ENCODE measurements around the gene RLF.
A peak's percentile ranks its signal among the peaks of the same experiment; 100 is the strongest.

Gene RLF

DNA sequence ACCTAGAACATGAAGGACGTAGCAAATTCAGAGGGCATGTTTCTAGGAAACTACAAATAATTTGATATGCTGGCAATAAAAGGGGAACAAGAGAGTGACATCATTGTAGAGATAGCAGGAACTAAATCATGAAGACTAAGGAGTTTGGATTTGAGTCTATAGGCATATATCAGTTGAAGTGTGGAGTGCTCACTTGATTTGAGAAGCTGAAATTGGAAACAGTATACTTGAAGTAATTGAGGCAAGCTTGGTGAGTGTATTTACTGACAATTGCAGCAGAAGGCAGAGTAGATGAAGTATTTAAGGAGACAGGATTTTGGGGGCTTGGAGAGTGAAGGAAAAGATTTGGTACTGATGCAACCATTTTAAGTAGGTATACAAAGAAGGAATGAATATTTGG is 80.2 kb downstream of the RLF start:
- no peak for DNase-seq (ENCODE audit: low read depth)

GRCh38 chr1:40243351-40243750 is 82.2 kb downstream of the RLF start:
- no peak for DNase-seq (ENCODE audit: low read depth)

GRCh38 chr1:40244138-40244744 is 83.1 kb downstream of the RLF start:
- no peak for DNase-seq (ENCODE audit: low read depth)

- DNase-seq (ENCODE audit: low read depth) = no peak
Observed at GRCh38 chr1:40245686-40246085, 84.5 kb downstream of the RLF start.

DNA sequence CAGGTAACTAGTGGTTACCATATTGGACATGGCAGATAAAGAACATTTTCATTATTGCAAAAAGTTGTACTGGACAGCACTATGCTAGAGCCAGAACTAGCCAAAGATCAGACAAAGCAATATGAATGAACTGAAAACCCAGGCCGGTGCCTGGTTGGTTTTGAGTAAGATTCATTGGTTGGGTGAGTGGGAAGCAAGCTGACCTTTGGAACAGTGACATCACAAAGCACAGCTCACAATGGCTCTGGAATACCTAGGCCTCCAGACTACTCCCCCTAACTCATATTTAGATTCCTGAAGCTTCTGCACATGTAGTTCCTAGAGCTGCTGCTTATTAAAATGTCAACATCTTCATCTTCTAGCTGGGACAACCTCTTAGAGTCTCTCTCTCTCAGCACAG is 86.5 kb downstream of the RLF start, which contains the start of gene TMCO2:
Gene TMCO2 (plus strand): TSS at position 283 of the 400 bp plus-strand sequence. CDS start 57 bp downstream, at position 340.
- no peak for DNase-seq (ENCODE audit: low read depth)

DNA sequence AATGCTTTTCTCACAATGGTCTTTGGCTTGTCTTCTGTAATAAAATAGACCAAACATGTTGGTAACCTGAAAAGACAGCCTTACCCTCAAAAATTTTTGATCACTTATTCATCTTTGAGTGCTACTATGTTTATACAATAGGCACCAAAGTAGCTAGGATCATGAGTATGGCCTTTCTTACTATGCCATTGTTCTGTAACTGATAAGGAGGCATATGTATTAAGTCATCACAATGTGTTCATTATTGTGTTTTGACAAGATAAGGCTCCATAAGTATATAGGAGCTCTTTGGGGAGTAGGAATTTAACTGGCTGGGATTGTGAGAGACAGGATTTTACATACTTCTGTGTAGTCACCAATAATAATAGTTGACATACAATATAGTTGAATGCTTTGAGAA is 87.2 kb downstream of the RLF start:
- no peak for DNase-seq (ENCODE audit: low read depth)

- no peak for DNase-seq (ENCODE audit: low read depth)
Observed at GRCh38 chr1:40251456-40251855, 90.3 kb downstream of the RLF start.

- DNase-seq (ENCODE audit: low read depth) = no peak
Observed at GRCh38 chr1:40252601-40253000, 91.4 kb downstream of the RLF start.

DNA sequence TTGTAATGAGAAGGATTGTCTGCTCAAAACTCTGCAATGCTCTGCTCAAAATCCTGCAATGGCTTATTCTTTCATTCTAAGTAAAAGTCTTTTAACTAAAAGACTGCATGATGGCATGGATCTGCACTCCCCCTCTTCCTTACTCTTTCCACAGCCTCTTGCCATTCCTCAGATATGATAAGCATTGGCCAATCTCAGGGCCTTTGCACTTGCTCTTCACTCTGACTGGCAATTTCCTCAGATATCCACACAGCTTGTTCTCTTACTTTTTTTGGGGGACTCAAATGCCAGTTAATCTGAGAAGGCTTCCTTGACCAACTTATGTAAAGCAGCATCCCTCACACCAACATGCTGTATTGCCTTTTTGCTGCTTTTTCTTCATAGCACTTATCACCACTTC is 94.0 kb downstream of the RLF start:
- DNase-seq (ENCODE audit: low read depth) = no peak

- no peak for DNase-seq (ENCODE audit: low read depth)
Observed at GRCh38 chr1:40256401-40257084, 95.4 kb downstream of the RLF start.

- DNase-seq (ENCODE audit: low read depth) = no peak
Observed at GRCh38 chr1:40257313-40257687, 96.1 kb downstream of the RLF start.

DNA sequence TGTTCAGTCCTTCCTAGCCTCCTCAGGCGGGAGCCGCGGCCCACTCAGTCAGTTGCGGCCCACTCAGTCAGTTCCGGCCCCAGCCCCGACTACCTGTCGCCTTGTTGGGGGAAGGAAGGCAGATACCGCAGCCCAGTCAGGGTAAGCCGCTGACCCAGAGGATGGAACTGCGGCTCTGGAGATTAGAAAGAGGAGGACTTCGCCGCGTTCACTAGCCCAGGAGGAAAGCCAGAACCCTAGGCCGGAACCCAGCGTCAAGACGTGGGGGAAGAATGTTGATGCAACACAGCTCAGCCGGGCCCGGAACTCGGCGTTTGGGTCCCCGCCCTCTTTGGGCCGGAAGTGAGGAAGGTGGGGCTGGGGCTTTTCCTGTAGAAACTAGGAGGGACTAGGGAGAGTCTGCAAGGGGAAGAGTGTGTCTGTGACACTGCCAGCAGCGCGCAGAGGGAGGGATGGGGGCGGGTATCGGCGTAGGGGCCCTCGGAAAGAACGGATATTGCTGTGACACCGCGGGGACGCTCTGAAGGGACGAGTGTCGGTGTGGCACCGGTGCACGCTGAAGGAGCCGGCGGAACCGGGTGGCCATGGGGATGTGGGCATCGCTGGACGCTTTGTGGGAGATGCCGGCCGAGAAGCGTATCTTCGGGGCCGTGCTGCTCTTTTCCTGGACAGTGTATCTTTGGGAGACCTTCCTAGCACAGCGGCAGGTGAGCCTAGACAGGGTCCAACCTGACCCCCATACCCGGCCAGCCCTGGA is 96.7 kb downstream of the RLF start, which contains the start of gene ZMPSTE24:
Gene ZMPSTE24 (plus strand): TSS at position 549 of the 757 bp plus-strand sequence. CDS start 36 bp downstream, at position 585.
- DNase-seq (ENCODE audit: low read depth) = peak; percentile 94

DNA sequence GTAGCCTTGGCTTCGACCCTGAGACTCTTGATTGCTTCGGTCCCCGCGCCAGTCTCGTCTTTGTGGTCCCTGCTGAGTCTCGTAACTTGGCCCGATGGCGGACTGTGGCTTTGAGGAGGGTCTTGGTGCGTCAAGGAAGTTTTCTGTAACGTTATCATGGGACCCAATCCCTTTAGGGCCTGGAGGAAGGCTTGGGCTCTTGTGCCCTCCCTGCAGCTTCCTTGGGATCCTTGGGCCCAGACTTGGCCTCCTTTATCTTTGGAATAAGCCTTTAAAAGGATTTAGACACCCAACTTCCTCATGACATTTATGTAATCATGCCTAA is 97.2 kb downstream of the RLF start:
- no peak for DNase-seq (ENCODE audit: low read depth)

GRCh38 chr1:40264354-40264781 is 103.2 kb downstream of the RLF start:
- DNase-seq (ENCODE audit: low read depth) = no peak

GRCh38 chr1:40265298-40265697 is 104.1 kb downstream of the RLF start:
- no peak for DNase-seq (ENCODE audit: low read depth)

DNA sequence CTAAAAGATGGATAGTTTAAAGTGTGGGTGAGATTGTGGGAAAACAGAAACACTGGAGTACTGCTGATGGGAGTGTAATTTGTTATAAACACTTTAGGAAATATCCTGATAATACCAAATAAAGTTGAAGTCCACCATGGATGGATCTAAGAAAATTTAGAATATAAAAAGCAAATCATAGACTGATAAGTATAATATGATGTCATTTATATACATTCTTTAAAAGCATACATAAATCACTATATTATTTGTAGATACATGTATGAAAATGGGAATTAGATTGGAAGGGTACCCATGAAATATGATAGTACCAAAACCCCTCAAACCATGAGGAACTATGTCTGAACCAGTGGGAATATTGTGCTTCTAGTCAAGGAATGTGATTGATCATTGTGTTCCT is 104.7 kb downstream of the RLF start:
- no peak for DNase-seq (ENCODE audit: low read depth)

GRCh38 chr1:40266786-40267535 is 105.8 kb downstream of the RLF start:
- DNase-seq (ENCODE audit: low read depth) = no peak

- DNase-seq (ENCODE audit: low read depth) = peak; percentile 99
Observed at GRCh38 chr1:40267767-40268187, 106.6 kb downstream of the RLF start.

DNA sequence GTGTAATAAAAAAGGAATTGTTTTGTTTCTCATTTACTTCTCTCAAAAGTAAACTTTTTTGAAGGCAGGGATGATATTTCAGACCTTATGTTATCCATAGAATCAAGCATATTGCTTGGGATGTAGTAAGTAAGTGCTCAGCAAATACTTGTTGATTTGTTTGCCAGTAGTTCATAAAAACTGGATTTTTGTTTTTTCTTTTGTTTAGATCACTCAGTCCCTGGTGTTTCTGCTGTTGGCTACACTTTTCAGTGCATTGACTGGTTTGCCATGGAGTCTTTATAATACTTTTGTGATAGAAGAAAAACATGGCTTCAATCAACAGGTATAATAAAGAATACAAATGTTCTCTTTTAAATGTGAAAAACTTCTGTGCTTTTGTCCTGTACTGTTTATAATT is 107.0 kb downstream of the RLF start:
- DNase-seq (ENCODE audit: low read depth) = no peak

DNA sequence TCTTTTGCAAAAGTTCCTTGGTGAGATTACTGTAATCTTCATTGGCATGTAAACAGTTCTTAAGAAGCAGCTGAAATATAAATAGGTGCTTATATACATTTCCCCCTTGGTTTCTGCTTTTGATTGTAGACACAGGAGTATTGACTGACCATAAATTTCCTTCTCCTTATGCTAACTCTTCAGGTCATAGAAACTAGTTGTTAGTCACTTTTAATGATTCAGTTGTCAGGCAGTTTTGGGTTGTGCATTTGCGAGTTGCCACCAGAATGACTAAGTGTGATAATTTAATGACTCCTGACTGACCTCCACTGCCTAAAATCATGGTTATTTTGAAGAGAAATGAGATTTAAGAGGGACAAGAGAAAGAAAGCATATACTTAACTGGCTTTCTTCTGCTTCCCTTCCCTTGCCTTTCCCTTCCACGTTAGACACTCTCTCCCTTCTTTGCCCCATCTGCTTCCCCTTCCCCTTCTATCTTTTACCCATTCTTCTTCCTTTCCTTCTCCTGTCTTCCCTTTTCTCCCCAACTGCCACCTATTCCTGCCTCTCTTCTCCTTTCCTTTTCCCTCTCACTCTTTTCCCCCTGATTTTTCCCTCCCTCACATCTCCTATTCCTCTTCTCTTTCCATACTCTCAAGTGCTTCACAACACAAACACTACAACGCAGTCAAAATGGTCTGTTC is 109.1 kb downstream of the RLF start:
- DNase-seq (ENCODE audit: low read depth) = peak; percentile 43

DNA sequence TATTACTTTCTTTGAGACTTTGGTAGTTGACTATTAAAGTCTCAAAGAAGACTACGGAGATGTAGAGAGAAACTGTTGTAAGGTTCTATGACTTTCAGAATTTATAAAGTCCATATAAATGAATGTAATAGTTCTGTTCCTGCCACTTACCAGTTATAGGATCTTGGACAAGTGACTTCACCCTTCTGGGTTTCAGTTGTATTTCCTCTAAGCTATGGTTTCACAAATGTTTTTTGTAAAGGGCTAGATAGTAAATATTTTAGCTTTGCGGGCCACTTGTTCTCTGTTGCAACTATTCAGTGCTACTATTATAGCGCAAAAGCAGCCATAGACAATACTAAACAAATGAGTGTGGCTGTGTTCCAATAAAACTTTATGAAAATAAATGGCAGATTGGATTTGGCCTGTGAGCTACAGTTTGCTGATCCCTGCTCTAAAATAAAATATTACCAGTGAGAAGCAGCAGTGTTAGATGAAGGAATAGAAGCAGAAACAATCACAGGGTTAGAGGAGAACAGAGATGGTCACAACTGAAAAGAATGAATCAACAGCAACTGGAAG is 111.5 kb downstream of the RLF start:
- DNase-seq (ENCODE audit: low read depth) = no peak

Measured in stromal cell of bone marrow (primary cell).